Activated CD4-positive, alpha-beta T cell treated with anti-CD3 and anti-CD28 coated beads, Interleukin-2, Interleukin-6, amounts not matched to agents 100 ng/mL and 50 ng/mL, durations not matched to agents 16 hours and 8 hours (primary cell): ENCODE measurements around the gene ACADSB.

Source experiments
- DNase-seq: peaks from one replicate; pipeline ENCODE4 v3.0.0-alpha.2; 2020

The ACADSB gene

DNA sequence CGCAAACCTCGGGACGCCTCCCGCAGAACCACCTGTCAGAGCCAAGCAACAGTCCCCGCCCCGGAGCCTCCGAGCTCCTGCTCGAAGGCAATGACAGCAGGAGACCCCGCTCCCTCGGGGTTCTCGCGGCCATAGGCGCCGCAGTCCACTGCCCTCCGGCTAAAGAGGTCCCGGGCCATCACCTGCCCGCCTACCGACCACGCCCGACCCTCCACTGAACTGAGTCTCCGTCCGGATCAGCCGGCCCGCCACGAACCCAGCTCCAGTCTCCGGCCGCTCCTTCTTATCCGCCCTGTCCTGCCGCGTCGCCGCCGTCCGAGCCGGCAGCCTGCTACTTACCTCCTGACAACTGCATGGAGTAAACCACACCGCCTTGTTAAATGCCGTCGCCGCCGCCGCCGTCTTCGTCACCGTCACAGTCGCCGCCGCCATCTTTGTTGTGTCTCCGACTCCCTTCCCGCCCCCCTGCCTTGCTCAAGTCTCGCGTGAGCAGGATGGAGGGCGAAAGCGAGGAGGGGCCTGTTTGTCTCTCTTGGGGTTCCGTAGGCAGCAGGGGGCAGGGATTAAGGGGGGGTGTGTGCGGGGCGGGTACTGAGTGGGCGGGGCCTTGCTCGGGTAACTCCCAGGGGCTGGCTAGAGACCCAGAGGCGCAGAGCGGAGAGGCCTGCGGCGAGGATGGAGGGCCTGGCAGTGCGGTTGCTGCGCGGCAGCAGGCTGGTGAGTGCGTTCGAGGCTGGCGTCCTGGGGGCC is at the start of gene ACADSB, which contains the start of gene IKZF5:
TSS of gene ACADSB (plus strand) at position 652 of the 750 bp plus-strand sequence. CDS start at position 676, 24 bp downstream.
TSS of gene IKZF5 (minus strand) at position 441 of the 750 bp plus-strand sequence. CDS start 10,170 bp downstream, outside the sequence.
- peak; percentile 97 for DNase-seq

DNA sequence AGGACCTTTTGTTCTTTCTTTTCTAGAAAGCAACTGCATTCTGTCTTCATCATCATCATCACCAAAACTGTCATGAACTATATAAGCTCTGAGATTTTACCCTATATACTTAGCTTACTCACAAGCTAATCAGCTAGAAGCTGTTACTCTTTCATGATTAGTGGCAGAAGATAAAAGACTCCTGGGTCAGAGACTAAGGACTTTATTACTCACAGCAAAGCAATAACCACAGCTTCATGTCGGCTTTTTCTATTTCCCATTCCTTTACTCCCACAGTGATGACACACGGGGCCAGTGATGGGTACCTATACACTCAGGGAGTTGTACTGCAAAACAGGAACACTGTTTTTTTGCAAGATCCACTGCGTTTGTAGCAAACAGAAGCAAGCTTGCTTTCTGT is 46.4 kb upstream of the ACADSB start:
- no peak for DNase-seq

DNA sequence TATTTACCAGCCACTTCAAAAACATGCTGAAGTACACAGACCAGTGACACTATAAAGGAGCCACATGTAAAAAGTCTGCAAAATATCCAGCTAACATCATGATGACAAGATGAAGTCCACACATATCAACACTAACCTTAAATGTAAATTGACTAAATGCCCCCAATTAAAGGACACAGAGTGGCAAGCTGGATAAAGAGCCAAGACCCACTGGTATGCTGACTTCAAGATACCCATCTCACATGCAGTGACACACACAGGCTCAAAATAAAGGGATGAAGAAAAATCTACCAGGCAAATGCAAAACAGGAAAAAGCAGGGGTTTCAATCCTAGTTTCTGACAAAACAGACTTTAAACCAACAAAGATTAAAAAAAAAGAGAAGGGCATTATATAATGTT is 41.9 kb upstream of the ACADSB start:
- DNase-seq = no peak

DNA sequence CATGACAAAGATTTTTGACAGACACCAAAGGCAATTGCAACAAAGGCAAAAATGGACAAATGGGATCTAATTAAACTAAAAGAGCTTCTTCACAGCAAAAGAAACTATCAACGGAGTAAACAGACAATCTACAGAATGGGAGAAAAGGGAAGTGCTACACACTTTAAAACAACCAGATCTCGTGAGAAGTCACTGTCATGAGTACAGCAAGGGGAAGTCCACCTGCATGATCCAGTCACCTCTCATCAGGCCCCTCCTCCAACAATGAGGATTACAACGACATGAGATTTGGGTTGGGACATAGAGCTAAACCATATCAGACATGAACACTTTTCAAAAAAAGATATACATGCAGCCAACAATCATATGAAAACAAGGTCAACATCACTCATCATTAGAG is 40.1 kb upstream of the ACADSB start:
- DNase-seq = no peak

DNA sequence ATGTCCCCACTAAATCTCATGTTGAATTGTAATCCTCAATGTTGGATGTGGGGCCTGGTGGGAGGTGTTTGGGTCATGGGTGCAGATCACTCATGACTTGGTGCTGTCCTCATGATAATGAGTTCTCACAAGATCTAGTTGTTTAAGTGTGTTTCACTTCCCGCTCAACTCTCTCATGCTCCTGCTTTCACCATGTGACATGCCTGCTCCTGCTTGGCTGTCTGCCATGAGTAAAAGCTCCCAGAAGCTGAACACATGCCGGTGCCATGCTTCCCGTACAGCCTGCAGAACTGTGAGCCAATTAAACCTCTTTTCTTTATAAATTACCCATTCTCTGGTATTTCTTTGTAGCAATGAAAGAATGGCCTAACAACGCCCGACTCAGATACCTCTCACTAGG is 34.8 kb upstream of the ACADSB start:
- DNase-seq = no peak

DNA sequence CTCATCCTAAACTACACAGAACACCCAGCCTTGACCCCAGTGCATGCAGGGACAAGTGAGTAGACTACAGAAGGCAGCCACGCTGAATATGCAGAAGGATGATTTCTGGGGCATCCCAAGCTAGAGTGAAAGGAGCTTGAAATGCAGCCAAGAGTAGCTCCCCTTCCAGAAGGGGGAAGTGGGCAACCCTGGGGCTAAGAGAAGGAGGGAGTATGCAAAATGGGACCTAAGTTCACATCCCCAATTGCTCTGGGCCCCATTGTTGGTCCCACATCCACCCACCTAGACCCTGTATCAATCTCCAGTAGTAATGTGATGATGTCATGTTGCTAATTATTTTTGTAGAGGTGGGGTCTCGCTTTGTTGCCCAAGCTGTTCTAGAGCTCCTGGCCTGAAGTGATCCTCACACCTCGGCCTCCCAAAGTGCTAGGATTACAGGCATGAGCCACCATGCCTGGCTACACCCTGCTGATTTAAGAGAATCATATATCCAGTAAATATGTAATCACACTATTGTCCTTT is 34.2 kb upstream of the ACADSB start:
- DNase-seq = no peak

DNA sequence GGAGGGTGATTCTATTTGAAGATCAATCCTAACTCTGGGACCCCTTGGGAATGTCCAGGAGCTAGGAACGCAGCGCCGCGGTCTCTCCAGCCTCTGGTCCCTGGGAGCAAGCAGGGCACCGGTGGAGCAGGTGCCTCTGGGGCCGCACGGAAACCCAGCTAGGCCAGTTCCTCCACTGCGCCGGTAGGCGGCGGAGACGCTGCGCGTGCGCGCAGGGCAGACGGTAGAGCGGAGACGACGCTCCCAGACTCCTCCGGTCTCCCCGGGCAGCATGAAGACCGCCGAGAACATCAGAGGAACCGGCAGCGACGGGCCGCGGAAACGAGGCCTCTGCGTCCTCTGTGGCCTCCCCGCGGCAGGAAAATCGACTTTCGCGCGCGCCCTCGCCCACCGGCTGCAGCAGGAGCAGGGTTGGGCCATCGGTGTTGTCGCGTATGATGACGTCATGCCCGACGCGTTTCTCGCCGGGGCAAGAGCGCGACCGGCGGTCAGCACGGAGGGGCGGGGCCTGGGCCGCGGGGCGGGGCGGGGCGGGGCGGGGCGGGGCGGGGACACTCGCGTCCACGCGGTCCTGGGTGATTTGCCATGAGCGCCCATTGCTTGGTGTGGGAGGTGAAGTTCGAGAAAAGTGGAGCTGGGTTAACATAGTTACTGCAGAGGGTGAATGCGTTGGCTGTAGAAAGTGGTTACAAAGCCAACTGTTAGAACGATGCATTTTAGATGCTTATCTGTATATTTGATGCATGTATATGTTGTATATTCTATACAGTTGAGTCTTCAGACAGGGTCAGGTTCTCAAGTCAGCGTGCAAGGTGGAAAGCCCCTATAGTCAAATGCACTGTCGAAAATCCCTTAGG is 28.4 kb upstream of the ACADSB start, which contains the start of gene PSTK:
TSS of gene PSTK (plus strand) at position 193 of the 857 bp plus-strand sequence. CDS start at position 272, 79 bp downstream.
- DNase-seq = peak; percentile 94

DNA sequence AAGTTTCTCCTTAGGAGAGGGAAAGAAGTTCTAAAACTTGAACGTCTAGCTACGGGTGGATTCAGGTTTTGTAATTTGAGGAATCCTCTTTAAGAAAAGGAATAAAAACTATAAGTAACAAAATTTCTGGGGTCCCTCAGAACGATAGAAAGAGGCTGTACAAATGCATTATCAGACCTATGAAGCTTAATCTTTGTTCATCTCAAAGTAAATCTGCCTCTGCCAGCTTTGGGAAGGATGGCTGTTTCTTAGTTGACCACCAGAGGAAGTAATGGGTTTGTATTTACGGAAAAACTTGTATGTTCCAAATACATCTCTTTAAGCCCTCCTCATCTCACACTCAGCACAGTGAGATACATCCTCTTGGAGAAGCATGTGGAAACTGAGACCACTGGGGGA is 27.7 kb upstream of the ACADSB start:
- DNase-seq = peak; percentile 19

DNA sequence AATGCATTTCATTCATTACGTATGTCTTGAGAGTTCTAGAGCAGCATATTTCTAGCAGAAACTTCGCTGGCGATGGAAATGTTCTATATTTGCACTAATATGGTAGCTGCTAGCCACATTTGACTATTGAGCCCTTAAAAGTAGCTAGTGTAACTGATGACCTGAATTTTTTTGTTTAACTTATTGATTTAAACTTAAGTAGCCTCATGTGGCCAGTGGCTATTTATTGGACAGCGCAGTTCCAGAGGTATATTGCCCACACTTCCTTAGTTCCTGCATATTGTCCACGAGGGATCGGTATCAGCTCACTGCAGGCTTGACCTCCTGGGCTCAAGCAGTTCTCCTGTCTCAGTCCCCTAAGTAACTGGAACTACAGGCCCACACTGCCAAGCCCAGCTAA is 24.9 kb upstream of the ACADSB start:
- DNase-seq = no peak

DNA sequence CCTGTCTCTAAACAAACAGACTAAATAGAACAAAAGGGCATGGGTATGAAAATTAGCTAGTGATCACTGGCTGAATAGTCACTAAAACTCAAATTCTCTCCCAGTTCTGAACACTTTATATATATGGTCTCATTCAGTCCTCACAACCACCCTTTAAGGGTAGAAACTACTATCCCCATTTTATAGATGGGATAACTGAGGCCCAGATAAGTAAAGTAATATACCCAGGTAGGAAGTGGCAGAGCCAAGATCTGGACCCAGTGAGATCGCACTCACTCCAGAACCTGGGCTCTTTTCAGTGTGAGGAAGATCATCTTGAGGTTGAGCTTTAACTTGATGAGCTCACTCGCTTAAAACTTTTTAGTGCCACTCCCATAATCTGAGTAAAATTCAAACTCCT is 24.1 kb upstream of the ACADSB start:
- no peak for DNase-seq

DNA sequence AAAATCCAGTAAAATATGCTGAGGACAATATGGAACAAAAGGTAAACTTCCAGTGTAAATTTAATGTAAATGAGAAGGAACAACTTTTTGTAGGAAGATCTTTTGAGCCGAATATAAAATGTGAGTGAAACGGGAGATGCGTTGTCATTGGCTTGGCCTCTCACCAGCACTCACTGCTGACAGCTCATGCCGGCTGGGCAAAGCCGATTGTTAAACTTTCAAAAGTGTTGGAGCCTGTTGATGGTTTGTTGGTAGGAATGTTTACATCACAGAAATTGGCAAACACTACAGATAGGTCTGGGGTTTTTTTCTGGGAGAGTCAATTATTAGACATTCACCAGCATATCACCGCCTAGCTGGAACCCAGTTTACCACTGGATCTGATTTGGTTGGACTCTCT is 22.5 kb upstream of the ACADSB start:
- DNase-seq = no peak

DNA sequence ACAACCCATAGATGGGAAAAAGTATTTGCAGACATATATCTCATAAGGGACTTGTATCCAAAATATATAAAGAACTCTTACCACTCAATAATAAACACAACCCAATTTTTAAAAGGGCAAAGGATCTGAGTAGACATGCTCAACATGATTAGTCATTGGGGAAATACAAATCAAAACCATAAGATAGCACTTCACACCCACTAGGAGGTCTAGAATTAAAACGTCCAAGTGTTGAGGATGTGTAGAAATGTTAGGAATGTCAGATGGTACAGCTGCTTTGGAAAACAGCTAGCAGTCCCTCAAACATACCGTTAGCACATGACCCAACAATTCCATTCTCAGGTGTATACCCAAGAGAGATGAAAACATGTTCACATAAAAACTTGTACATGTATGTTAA is 20.3 kb upstream of the ACADSB start:
- no peak for DNase-seq

DNA sequence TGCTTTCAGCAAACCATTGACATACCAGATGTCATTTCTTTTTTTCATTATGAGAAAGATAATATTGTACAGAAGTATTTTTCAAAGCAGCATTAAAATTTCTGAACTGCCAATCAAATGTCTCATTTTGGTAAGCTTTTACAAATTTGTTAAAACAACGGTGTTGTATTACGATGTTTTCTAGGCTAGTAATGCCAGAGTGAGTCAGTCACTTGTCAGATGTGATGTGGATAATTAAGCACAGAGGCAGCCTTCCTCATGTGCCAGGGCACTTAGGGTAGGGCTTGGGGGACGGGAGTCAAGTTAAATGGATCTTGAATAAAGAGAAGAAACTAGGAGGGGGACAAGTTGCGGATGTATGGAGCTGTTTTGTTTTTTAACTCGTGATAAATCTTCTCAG is 18.5 kb upstream of the ACADSB start:
- no peak for DNase-seq

DNA sequence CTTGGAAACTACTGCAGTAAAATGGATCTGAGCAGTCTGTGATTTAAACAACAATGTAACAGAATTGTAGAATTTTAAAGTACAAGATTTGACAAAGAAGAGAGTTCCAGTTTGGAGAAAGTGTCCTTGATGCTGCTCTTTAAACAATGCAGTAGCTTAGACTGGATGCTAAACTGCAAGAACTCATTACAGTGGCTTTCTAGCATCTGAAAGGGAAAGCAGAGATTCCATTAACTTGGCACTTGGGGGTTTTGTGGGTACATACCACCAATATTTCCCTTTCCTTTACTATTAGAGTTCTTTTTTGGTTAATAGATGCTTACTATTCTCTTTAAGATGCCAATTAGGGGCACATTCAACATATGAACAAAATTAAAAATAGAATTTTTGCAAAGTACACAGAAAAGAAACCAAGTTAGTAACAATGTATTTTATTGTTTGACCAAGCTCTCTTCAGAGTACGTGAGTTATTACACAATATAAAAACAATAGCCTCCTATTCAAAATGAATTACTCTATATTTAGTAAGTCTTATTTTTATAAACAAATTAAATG is 16.7 kb upstream of the ACADSB start:
- DNase-seq = no peak

DNA sequence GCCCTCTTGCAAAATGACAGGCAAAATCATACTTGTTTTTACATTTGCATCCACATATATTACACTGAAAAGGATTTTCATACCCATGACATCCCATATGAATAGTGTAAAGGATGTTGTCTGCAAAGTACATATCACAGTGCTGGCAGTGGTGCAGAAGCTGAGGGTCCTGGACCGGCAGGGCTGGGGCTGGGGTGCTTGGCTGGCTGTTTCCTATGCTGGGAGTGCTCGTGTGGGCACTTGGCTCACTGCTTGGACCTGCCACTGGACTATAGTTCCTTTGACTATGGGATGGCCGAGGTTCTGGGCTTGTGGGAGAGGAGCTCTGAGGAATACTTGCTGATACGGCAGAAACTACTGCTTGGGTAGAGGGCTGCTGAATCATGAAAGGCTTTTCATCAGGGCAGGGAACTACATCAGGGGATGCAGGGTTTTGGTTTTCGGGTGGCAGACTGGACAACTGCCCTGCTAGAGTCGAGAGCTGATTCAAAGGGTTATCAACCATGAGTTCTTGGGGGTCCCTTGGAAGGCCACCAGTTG is 14.9 kb upstream of the ACADSB start:
- DNase-seq = no peak

DNA sequence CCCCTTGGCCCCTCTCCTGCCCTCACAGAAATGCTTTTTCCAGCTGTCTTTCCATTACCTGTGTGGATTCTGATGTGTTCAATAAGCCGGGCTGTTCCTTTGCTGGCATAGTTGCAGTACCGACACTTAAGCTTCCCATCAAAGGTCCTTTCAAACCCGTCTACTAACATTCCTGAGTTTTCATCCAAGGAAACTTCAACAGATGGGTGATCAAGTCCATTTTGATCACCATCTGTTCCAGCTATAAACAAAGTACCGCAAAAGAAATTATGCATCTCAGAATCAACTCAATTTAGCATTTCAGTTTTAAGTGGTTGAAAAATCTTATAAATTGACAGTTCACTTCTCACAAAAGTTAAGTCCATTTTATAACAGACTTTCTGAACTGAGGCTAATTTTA is 12.9 kb upstream of the ACADSB start:
- DNase-seq = no peak

DNA sequence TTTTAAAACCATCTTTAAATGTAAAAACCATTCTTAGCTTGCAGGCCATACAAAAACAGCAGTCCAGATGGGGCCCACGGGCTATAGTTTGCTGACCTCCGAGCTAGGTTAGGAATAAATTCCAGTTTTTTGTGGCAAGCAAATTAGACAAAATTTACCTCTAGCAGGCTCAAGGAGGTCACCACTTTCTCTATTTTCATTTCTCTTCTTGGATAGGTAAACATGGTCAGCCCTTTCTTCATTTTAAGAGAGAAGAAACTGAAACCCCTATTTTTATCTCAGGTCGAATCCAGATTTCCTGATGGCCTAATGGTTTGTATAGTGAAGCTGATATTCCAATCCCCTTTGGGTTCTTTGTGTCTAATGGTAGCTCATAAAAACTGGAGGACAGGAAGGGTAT is 10.9 kb upstream of the ACADSB start:
- DNase-seq = no peak

DNA sequence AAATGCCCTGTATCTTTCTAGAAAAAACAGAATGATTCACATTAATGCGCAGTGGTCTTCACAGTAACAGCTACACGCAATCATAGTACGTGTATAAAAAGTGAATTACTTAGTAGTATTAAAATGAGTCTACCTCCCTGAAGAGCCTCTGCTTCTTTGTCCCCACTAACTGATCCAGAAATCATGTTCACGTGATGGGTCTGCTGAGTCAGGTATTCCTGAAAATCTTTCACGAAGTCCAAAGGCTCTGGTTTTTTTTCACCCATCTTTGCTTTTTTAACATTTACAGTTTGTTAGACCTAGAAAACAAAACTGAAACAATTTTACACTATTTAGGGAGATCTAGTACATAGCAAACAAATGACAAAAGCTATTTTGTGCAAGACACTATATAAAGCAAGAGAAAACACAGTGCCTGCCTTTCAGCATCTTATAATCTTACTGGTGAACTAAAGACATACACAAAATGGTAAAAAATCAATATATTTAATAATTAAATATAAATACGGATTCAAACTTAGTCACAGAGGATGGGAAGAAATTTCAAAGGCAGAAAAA is 10.4 kb upstream of the ACADSB start:
- no peak for DNase-seq

DNA sequence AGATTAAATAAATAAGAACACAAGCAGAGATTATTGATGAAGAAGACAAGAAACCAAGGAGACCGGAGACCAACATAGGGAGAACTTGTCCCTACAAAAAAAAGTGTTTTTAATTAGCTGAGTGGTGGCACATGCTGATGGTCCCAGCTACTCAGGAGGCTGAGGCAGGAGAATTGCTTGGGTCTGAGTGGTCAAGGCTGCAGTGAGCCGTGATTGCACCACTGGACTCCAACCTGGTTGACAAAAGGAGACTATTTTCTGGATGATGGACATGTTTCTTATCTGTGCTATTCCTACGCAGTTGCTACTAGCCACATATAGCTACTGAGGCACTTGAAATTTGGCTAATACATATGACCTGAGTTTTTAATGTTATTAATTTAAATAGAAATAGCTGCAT is 9.9 kb upstream of the ACADSB start:
- DNase-seq = no peak

DNA sequence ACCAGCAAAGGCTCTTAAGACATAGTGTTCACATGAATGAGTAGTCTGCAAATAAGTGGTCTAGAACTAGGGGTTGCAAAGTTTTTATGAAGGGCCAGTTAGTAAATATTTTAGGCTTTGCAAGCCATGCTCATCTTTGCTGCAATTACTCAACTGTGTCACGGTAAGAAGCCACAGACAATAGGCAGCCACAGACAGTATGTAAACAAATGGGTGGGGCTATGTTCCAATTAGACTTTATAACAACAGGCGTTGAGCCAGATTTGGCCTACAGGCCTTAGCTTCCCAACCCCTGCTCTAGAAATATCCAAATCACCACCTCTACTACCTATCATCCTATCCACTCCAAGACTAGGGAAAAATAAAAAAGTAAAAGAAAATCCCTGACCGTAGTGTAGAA is 9.5 kb upstream of the ACADSB start:
- DNase-seq = no peak

DNA sequence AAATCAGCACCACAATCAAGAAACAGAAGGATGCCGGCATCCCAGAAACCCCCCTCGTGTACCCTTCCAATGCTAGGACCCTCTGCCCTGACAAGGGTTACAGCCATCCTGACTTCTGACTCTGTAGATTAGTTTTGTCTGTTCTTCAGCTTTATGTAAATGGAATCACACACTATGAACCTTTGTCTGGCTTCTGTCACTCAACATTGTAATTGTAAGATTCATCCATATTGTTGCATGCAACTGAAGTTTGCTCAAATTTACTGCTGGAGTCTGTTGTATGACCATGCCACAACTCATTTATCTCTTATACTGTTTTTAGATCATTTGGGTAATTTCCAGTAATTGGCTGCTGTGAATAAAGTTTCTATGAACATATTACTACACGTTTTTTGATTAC is 8.7 kb upstream of the ACADSB start:
- DNase-seq = no peak

DNA sequence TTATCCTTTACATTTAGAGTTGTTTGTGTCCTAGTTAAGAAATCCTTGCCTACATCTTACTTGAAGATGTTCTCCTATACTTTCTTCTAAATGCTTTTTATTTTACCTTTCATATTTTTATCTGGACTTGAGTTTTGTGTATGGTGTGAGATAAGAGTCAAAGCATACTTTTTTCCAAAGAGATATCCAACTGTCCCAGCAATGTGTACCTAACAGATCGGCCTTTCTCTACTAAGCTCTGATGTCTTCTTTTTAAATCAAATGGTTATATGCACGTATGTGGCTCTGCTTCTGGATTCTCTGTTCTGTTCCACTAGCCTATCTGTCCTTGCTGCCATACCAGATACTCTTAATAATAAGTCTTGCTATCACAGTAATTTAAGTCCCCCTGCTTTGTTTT is 7.4 kb upstream of the ACADSB start:
- DNase-seq = no peak

DNA sequence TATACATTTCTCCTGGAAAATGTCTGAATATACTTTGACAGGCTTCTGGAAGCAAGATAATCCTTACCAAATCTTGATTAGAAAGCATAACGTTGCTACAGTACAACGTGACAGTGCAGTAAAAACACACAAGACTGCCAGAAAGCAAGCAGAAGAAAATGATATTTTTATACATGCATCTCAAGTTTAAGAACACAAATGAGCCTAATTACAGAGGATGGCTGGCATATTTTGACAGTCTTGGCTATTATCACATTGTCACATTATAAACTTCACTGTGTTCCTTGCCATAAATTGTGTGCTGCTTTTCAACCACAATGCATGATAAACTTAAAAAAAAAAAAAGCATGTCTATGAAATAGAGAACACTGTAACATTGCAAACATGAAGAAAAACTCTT is 4.5 kb upstream of the ACADSB start:
- no peak for DNase-seq
